ENCODE measurements around the gene CAD.

DNA sequence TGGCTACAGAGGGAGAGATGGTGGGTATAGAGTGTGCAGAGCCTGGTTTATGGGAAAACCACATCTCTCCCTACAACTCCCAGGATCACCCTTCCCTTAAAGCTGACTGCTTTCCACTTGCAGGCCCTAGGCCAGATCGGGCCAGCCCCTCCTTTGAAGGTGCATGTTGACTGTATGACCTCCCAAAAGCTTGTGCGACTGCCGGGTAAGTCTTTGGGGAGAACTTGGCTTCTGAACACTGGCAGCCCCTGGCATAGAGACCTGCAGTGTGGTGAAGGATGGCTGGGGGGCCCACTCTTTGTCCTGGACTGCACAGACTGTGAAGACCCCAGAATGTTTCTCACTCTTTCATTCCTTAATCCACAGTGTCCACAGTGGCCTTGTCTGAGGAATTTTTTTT lies 19.5 kb downstream of the CAD start:
- no peak for TF ChIP-seq POLR2A (IDR thresholded peaks at IDR 0.05)
- TF ChIP-seq, protein P1, sequence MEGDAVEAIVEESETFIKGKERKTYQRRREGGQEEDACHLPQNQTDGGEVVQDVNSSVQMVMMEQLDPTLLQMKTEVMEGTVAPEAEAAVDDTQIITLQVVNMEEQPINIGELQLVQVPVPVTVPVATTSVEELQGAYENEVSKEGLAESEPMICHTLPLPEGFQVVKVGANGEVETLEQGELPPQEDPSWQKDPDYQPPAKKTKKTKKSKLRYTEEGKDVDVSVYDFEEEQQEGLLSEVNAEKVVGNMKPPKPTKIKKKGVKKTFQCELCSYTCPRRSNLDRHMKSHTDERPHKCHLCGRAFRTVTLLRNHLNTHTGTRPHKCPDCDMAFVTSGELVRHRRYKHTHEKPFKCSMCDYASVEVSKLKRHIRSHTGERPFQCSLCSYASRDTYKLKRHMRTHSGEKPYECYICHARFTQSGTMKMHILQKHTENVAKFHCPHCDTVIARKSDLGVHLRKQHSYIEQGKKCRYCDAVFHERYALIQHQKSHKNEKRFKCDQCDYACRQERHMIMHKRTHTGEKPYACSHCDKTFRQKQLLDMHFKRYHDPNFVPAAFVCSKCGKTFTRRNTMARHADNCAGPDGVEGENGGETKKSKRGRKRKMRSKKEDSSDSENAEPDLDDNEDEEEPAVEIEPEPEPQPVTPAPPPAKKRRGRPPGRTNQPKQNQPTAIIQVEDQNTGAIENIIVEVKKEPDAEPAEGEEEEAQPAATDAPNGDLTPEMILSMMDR (IDR thresholded peaks at IDR 0.05): no peak
- TF ChIP-seq POLR2AphosphoS5 (IDR thresholded peaks at IDR 0.05; ENCODE audit: insufficient read depth in 1 of 2, low read depth in 1 of 2): no peak
